ENCODE data around the gene ENSA.

- TF ChIP-seq, protein P1, sequence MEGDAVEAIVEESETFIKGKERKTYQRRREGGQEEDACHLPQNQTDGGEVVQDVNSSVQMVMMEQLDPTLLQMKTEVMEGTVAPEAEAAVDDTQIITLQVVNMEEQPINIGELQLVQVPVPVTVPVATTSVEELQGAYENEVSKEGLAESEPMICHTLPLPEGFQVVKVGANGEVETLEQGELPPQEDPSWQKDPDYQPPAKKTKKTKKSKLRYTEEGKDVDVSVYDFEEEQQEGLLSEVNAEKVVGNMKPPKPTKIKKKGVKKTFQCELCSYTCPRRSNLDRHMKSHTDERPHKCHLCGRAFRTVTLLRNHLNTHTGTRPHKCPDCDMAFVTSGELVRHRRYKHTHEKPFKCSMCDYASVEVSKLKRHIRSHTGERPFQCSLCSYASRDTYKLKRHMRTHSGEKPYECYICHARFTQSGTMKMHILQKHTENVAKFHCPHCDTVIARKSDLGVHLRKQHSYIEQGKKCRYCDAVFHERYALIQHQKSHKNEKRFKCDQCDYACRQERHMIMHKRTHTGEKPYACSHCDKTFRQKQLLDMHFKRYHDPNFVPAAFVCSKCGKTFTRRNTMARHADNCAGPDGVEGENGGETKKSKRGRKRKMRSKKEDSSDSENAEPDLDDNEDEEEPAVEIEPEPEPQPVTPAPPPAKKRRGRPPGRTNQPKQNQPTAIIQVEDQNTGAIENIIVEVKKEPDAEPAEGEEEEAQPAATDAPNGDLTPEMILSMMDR (conservative IDR thresholded peaks at IDR 0.05 in 1 of 2, IDR thresholded peaks at IDR 0.05 in 1 of 2; ENCODE audit: low read depth in 1 of 2, low read length in 2 of 2): no peak
- no peak for TF ChIP-seq EZH2 (IDR thresholded peaks at IDR 0.05; ENCODE audit: low read length, missing control alignments)
These were observed 50.1 kb downstream of the ENSA start, which contains the start of gene MCL1 for GRCh38 chr1:150579110-150579944.
